Breast epithelium (tissue), 4 donors: ENCODE data around the gene PNMT. TPM values are rescaled to one million over a fixed set of nuclear protein-coding genes. Genes with fewer than 3 reads are reported as not detected.
"Not testable (repeated sequence)": the region's sequence is repeated elsewhere in the genome, so short reads cannot be mapped to it uniquely, and the experiment has no call there.

Experiments
- DNase-seq, 2 donors: peaks; one replicate each; pipeline ENCODE4 v3.0.0-alpha.2; 2019; ENCODE audit warnings: low spot score in 2 of 2
- H3K27ac ChIP-seq, 2 donors: fragments of 200-600 bp; sonication (generic) in 1 of 2; one replicate each; pipeline ENCODE4 v1.5.1; 2016 to 2019; ENCODE audit warnings: mild to moderate bottlenecking in 1 of 2
- H3K27me3 ChIP-seq, 2 donors: fragments of 200-600 bp; sonication (generic) in 1 of 2; one replicate each; pipeline versions ENCODE4 v1.5.1 to v1.6.0; 2017 to 2019; ENCODE audit warnings: control low read depth in 1 of 2, mild to moderate bottlenecking in 1 of 2
- H3K36me3 ChIP-seq: fragments of 200-600 bp; one replicate; pipeline ENCODE4 v1.5.1; 2019
- H3K4me1 ChIP-seq, 2 donors: fragments of 200-600 bp; sonication (generic); one replicate each; pipeline ENCODE4 v1.5.1; 2016 to 2019; ENCODE audit warnings: control low read depth in 1 of 2
- H3K4me3 ChIP-seq, 3 donors: fragments of 200-600 bp; sonication (generic); 1 replicate in 2 of 3; 2 replicates in 1 of 3; pipeline ENCODE4 v1.5.1; 2016 to 2019; ENCODE audit warnings: mild to moderate bottlenecking in 3 of 3, moderate library complexity in 2 of 3
- H3K9me3 ChIP-seq, 2 donors: fragments of 200-600 bp; sonication (generic) in 1 of 2; one replicate each; pipeline ENCODE4 v1.5.1; 2016 to 2019; ENCODE audit warnings: control low read depth in 1 of 2
- CTCF ChIP-seq, 3 donors: fragments of 450-650 bp; IDR thresholded peaks; one replicate each; pipeline ENCODE4 v1.5.1; 2016 to 2017; ENCODE audit warnings: antibody characterized with exemption in 3 of 3, mild to moderate bottlenecking in 3 of 3, moderate library complexity in 3 of 3
- POLR2A ChIP-seq: fragments of 450-650 bp; IDR thresholded peaks from one replicate; pipeline ENCODE4 v1.6.1; 2016; ENCODE audit warnings: antibody characterized with exemption, mild to moderate bottlenecking, moderate library complexity
- POLR2AphosphoS5 ChIP-seq, 3 donors: sonication (generic); formaldehyde crosslinking; IDR thresholded peaks; one replicate each; pipeline ENCODE4 v1.6.1; 2017; ENCODE audit warnings: antibody characterized with exemption in 3 of 3
- intact Hi-C: fragments of 100-400 bp; cut with DNase I; formaldehyde crosslinking; loops from one replicate; pipeline ENCODE4 v1.15.1; 2023; ENCODE audit warnings: low total_unique reads
- total RNA-seq, 3 donors: library from RNA; depleted of rRNA; stranded (reverse); fragments of >200 nt; gene quantifications; one replicate each; pipeline ENCODE4 v1.1.0, GENCODE V29; 2016

PNMT gene
- total RNA-seq, 3 donors from 2014 or later, result 1.6 to 9.5 (median 5.1) TPM

- H3K36me3 ChIP-seq, result peaks cover 5% of the 10 kb centered on the region
- no peaks in the 10 kb centered on the region for H3K9me3 ChIP-seq
- no peaks in the 10 kb centered on the region for H3K27me3 ChIP-seq
- DNase-seq, result no peak
- peaks cover 4 to 33% of the 10 kb centered on the region in 2 donors for H3K4me1 ChIP-seq
- H3K4me3 ChIP-seq, result no peak overlapping the region
- no peak for TF ChIP-seq CTCF (IDR thresholded peaks at IDR 0.05)
- TF ChIP-seq POLR2A, result no peak
- TF ChIP-seq POLR2AphosphoS5 (IDR thresholded peaks at IDR 0.05), result no peak
- peak overlapping the region in 1 of 2 donors; percentile 98 for H3K27ac ChIP-seq
- intact Hi-C loops, result no loop called here
These were observed 41.2 kb downstream of the PNMT start for GRCh38 chr17:39709319-39709997.

GRCh38 chr17:39709998-39710964 is 42.0 kb downstream of the PNMT start:
- TF ChIP-seq POLR2A (no peak), POLR2AphosphoS5 (IDR thresholded peaks at IDR 0.05) (no peak), CTCF (IDR thresholded peaks at IDR 0.05) (no peak)
- intact Hi-C loops, result no loop called here
- H3K27me3 ChIP-seq, result no peaks in the 10 kb centered on the region
- no peaks in the 10 kb centered on the region for H3K9me3 ChIP-seq
- no peak for DNase-seq
- H3K27ac ChIP-seq, result peak overlapping the region in 1 of 2 donors; percentile 98
- peaks cover 5% of the 10 kb centered on the region for H3K36me3 ChIP-seq
- no peak overlapping the region for H3K4me3 ChIP-seq
- H3K4me1 ChIP-seq, result peaks cover under 1 to 25% of the 10 kb centered on the region in 2 donors

GRCh38 chr17:39711071-39711470 is 42.8 kb downstream of the PNMT start:
- H3K36me3 ChIP-seq, result not testable (repeated sequence)

GRCh38 chr17:39711851-39712250 is 43.6 kb downstream of the PNMT start:
- H3K36me3 ChIP-seq, result peaks cover 5% of the 10 kb centered on the region
- DNase-seq, result no peak
- intact Hi-C loops, result no loop called here

More at GRCh38 chr17:39711071-39711470, 42.8 kb downstream of the PNMT start:
- H3K9me3 ChIP-seq, H3K27ac ChIP-seq, H3K4me3 ChIP-seq, H3K27me3 ChIP-seq, intact Hi-C loops, DNase-seq: not testable (repeated sequence)
- peaks cover 0 to 21% of the 10 kb centered on the region in 2 donors for H3K4me1 ChIP-seq

GRCh38 chr17:39714234-39714633 is 46.0 kb downstream of the PNMT start:
- H3K4me1 ChIP-seq, result peaks cover 0 to 4% of the 10 kb centered on the region in 2 donors
- no peak overlapping the region for H3K4me3 ChIP-seq
- H3K27ac ChIP-seq, result peak overlapping the region in 1 of 2 donors; percentile 1
- H3K9me3 ChIP-seq, result no peaks in the 10 kb centered on the region
- intact Hi-C loops, result no loop called here
- no peaks in the 10 kb centered on the region for H3K27me3 ChIP-seq
- DNase-seq, result no peak
- TF ChIP-seq POLR2A (no peak), CTCF (IDR thresholded peaks at IDR 0.05) (no peak), POLR2AphosphoS5 (IDR thresholded peaks at IDR 0.05) (no peak)
- no peaks in the 10 kb centered on the region for H3K36me3 ChIP-seq

More at GRCh38 chr17:39711851-39712250, 43.6 kb downstream of the PNMT start:
- no peaks in the 10 kb centered on the region for H3K9me3 ChIP-seq
- H3K27ac ChIP-seq, result no peak overlapping the region
- peaks cover under 1 to 13% of the 10 kb centered on the region in 2 donors for H3K4me1 ChIP-seq
- TF ChIP-seq POLR2AphosphoS5 (IDR thresholded peaks at IDR 0.05), result no peak
- TF ChIP-seq CTCF (IDR thresholded peaks at IDR 0.05), result no peak
- TF ChIP-seq POLR2A, result no peak
- H3K4me3 ChIP-seq, result no peak overlapping the region
- H3K27me3 ChIP-seq, result no peaks in the 10 kb centered on the region
